Activated CD8-positive, alpha-beta T cell treated with anti-CD3 and anti-CD28 coated beads for 36 hours (primary cell): Measurements from ENCODE around the gene IFT88. TPM values are rescaled to one million over a fixed set of nuclear protein-coding genes. Genes with fewer than 3 reads are reported as not detected.

Experiments used
- ATAC-seq: fragments of 200-7000 bp; cut with Tn5 transposase; one replicate; pipeline ENCODE4 v1.10.0; 2021; ENCODE audit warnings: mild to moderate bottlenecking, moderate library complexity
- CTCF ChIA-PET: fragments of 350-600 bp; sonication (Branson Sonifier 250); formaldehyde crosslinking; loops from one replicate; lab custom pipeline; 2021; ENCODE audit warnings: antibody characterized with exemption; lab: Charles Lee
- POLR2A ChIA-PET: fragments of 350-600 bp; sonication (Branson Sonifier 250); formaldehyde crosslinking; loops from one replicate; lab custom pipeline; 2021; ENCODE audit warnings: antibody characterized with exemption; lab: Charles Lee
- DNase-seq: peaks from one replicate; pipeline ENCODE4 v3.0.0-alpha.2; 2020
- H3K27ac Mint-ChIP-seq: one replicate; pipeline ENCODE4 v1.8.0; 2021; ENCODE audit warnings: mild to moderate bottlenecking, mixed read lengths
- H3K27me3 Mint-ChIP-seq: one replicate; pipeline ENCODE4 v1.8.0; 2021; ENCODE audit warnings: mixed read lengths
- H3K36me3 Mint-ChIP-seq: one replicate; pipeline ENCODE4 v1.8.0; 2021; ENCODE audit warnings: low read depth, mixed read lengths
- H3K4me1 Mint-ChIP-seq: one replicate; pipeline ENCODE4 v1.8.0; 2021; ENCODE audit warnings: low read depth, mixed read lengths
- H3K4me3 Mint-ChIP-seq: one replicate; pipeline ENCODE4 v1.8.0; 2021; ENCODE audit warnings: mild to moderate bottlenecking, moderate library complexity, mixed read lengths
- H3K9me3 Mint-ChIP-seq: one replicate; pipeline ENCODE4 v1.8.0; 2021; ENCODE audit warnings: mixed read lengths
- CTCF ChIP-seq: fragments of 200-600 bp; IDR thresholded peaks from one replicate; pipeline ENCODE4 v1.8.0; 2022; ENCODE audit warnings: antibody characterized with exemption, mild to moderate bottlenecking
- intact Hi-C: fragments of 100-400 bp; cut with micrococcal nuclease; formaldehyde crosslinking; loops from one replicate; pipeline ENCODE4 v1.10.0; 2022
- total RNA-seq, 2 experiments: library from RNA; stranded (reverse); gene quantifications; one replicate each; pipeline ENCODE4 v1.2.3, GENCODE V29; 2021

IFT88 gene
- total RNA-seq, 2 experiments from 2014 or later = 2.2 to 2.5 TPM

- no peak for TF ChIP-seq CTCF
- Mint-ChIP-seq H3K4me1 (no peaks in the 10 kb centered on the region), H3K36me3 (no peaks in the 10 kb centered on the region), H3K9me3 (no peaks in the 10 kb centered on the region), H3K27ac (no peak overlapping the region), H3K4me3 (no peak overlapping the region), H3K27me3 (no peaks in the 10 kb centered on the region)
- DNase-seq (no peak), ATAC-seq (no peak)
- ChIA-PET CTCF (no interaction called here), POLR2A (no interaction called here)
- intact Hi-C loops = no loop called here
Observed at GRCh38 chr13:20550799-20551198, 16.2 kb upstream of the IFT88 start.

GRCh38 chr13:20553311-20553710 lies 13.6 kb upstream of the IFT88 start:
- Mint-ChIP-seq H3K36me3 (no peaks in the 10 kb centered on the region), H3K27me3 (no peaks in the 10 kb centered on the region), H3K4me1 (no peaks in the 10 kb centered on the region), H3K9me3 (no peaks in the 10 kb centered on the region), H3K27ac (no peak overlapping the region), H3K4me3 (no peak overlapping the region)
- TF ChIP-seq CTCF = no peak
- DNase-seq (no peak), ATAC-seq (no peak)
- ChIA-PET POLR2A (interaction anchor here (0.9 kb wide), 1 partner anchor 13 kb away, joined by 3 read pairs; no protein-coding TSS in a partner anchor), CTCF (no interaction called here)
- intact Hi-C loops = no loop called here

GRCh38 chr13:20558982-20559381 lies 8.0 kb upstream of the IFT88 start:
- no peaks in the 10 kb centered on the region for H3K9me3 Mint-ChIP-seq
- no peak overlapping the region for H3K4me3 Mint-ChIP-seq
- ChIA-PET CTCF (no interaction called here), POLR2A (no interaction called here)
- ATAC-seq (no peak), DNase-seq (no peak)
- H3K27ac Mint-ChIP-seq = no peak overlapping the region
- H3K27me3 Mint-ChIP-seq = no peaks in the 10 kb centered on the region
- no peak for TF ChIP-seq CTCF
- peaks cover 2% of the 10 kb centered on the region for H3K4me1 Mint-ChIP-seq
- intact Hi-C loops = no loop called here
- H3K36me3 Mint-ChIP-seq = no peaks in the 10 kb centered on the region

GRCh38 chr13:20559659-20560356 lies 7.1 kb upstream of the IFT88 start:
- DNase-seq (no peak), ATAC-seq (no peak)
- H3K27me3 Mint-ChIP-seq = no peaks in the 10 kb centered on the region
- no peak for TF ChIP-seq CTCF
- H3K27ac Mint-ChIP-seq = no peak overlapping the region
- H3K4me1 Mint-ChIP-seq = peaks cover 2% of the 10 kb centered on the region
- peaks cover 3% of the 10 kb centered on the region for H3K36me3 Mint-ChIP-seq
- CTCF ChIA-PET = no interaction called here
- H3K4me3 Mint-ChIP-seq = no peak overlapping the region
- intact Hi-C loops = no loop called here
- H3K9me3 Mint-ChIP-seq = peaks cover 5% of the 10 kb centered on the region
- POLR2A ChIA-PET = no interaction called here

- CTCF ChIA-PET = no interaction called here
- no peak for ATAC-seq
- POLR2A ChIA-PET = no interaction called here
Observed at GRCh38 chr13:20561741-20562140, 5.2 kb upstream of the IFT88 start.

More at GRCh38 chr13:20561741-20562140, 5.2 kb upstream of the IFT88 start:
- Mint-ChIP-seq H3K4me3 (no peak overlapping the region), H3K27me3 (no peaks in the 10 kb centered on the region), H3K9me3 (peaks cover 10% of the 10 kb centered on the region), H3K36me3 (peaks cover 7% of the 10 kb centered on the region), H3K4me1 (peaks cover 6% of the 10 kb centered on the region), H3K27ac (no peak overlapping the region)
- no peak for DNase-seq
- no peak for TF ChIP-seq CTCF
- intact Hi-C loops = no loop called here
